CD14-positive monocyte (primary cell): ENCODE results near the gene KRT72. TPM values are rescaled to one million over a fixed set of nuclear protein-coding genes. Genes with fewer than 3 reads are reported as not detected.

Experiments used
- DNase-seq, 3 donors: peaks; one replicate each; pipeline ENCODE4 v3.0.0-alpha.2; 2011 to 2022
- H2AFZ ChIP-seq: 2 replicates; pipeline ENCODE4 v1.6.0; 2012; ENCODE audit warnings: mild to moderate bottlenecking, low read depth, low read length, inconsistent platforms; ENCODE audit not compliant: insufficient read depth, poor library complexity, severe bottlenecking
- H3K27ac ChIP-seq, 2 donors: 1 replicate in 1 of 2; 2 replicates in 1 of 2; pipeline ENCODE4 v1.5.1; 2012 to 2013; ENCODE audit warnings: low read length in 2 of 2, control low read depth in 1 of 2, inconsistent platforms in 1 of 2, low read depth in 1 of 2, mild to moderate bottlenecking in 1 of 2
- H3K27me3 ChIP-seq, 2 donors: one replicate each; pipeline versions ENCODE4 v1.6.0 to v1.6.1; 2011 to 2013; ENCODE audit warnings: low read length in 2 of 2; ENCODE audit not compliant: control insufficient read depth in 2 of 2, insufficient read depth in 2 of 2
- H3K36me3 ChIP-seq, 2 donors: replicated peaks in 1 of 2; 1 replicate in 1 of 2; 2 replicates in 1 of 2; pipeline versions ENCODE4 v1.5.1 to v1.6.1; 2012 to 2013; ENCODE audit warnings: low read length in 2 of 2, control low read depth in 1 of 2, inconsistent platforms in 1 of 2, mild to moderate bottlenecking in 1 of 2; ENCODE audit not compliant: insufficient read depth in 2 of 2, control insufficient read depth in 1 of 2
- H3K4me1 ChIP-seq, 2 donors: 1 replicate in 1 of 2; 2 replicates in 1 of 2; pipeline versions ENCODE4 v1.5.1 to v1.6.1; 2012 to 2013; ENCODE audit warnings: low read length in 2 of 2, control low read depth in 1 of 2, inconsistent platforms in 1 of 2, mild to moderate bottlenecking in 1 of 2, moderate library complexity in 1 of 2; ENCODE audit not compliant: insufficient read depth in 2 of 2, control insufficient read depth in 1 of 2
- H3K4me2 ChIP-seq: replicated peaks from 2 replicates; pipeline ENCODE3; 2012; ENCODE audit warnings: low read length, moderate library complexity, mild to moderate bottlenecking; ENCODE audit not compliant: poor library complexity, severe bottlenecking; ENCODE audit errors: extremely low read depth
- H3K4me3 ChIP-seq, 3 experiments: fragments of 200-600 bp in 1 of 3; sonication (generic) in 1 of 3; replicated peaks in 1 of 3; 1 replicate in 2 of 3; 2 replicates in 1 of 3; pipeline ENCODE4 v1.5.1; 2011 to 2013; ENCODE audit warnings: low read length in 3 of 3, mild to moderate bottlenecking in 3 of 3, control low read depth in 2 of 3, low read depth in 2 of 3, inconsistent platforms in 1 of 3, moderate library complexity in 1 of 3
- H3K79me2 ChIP-seq: 2 replicates; pipeline ENCODE4 v1.6.0; 2012; ENCODE audit warnings: mild to moderate bottlenecking, control low read depth, inconsistent platforms, low read length, moderate library complexity; ENCODE audit not compliant: insufficient read depth
- H3K9ac ChIP-seq: 2 replicates; pipeline ENCODE4 v1.6.0; 2017; ENCODE audit warnings: low read length, mild to moderate bottlenecking; ENCODE audit not compliant: insufficient read depth, poor library complexity, severe bottlenecking
- H3K9me3 ChIP-seq, 2 donors: replicated peaks in 1 of 2; 1 replicate in 1 of 2; 2 replicates in 1 of 2; pipeline versions ENCODE4 v1.5.1 to v1.6.1; 2012 to 2013; ENCODE audit warnings: low read length in 2 of 2, control low read depth in 1 of 2; ENCODE audit not compliant: control insufficient read depth in 1 of 2, insufficient read depth in 1 of 2
- H4K20me1 ChIP-seq: 2 replicates; pipeline ENCODE4 v1.6.0; 2012; ENCODE audit warnings: mild to moderate bottlenecking, low read length, control low read depth, moderate library complexity; ENCODE audit not compliant: insufficient read depth
- H3K27ac Mint-ChIP-seq, 7 donors: one replicate each; pipeline ENCODE4 v1.8.0; 2020; ENCODE audit warnings: mild to moderate bottlenecking in 7 of 7, mixed read lengths in 7 of 7, moderate library complexity in 6 of 7, inconsistent platforms in 2 of 7
- H3K27me3 Mint-ChIP-seq, 3 donors: one replicate each; pipeline ENCODE4 v1.8.0; 2021 to 2022; ENCODE audit warnings: low read depth in 3 of 3, mild to moderate bottlenecking in 3 of 3, mixed read lengths in 3 of 3, moderate library complexity in 3 of 3, inconsistent platforms in 1 of 3
- H3K36me3 Mint-ChIP-seq, 2 donors: one replicate each; pipeline ENCODE4 v1.8.0; 2020; ENCODE audit warnings: mixed read lengths in 2 of 2, inconsistent platforms in 1 of 2, mild to moderate bottlenecking in 1 of 2
- H3K4me1 Mint-ChIP-seq: one replicate; pipeline ENCODE4 v1.8.0; 2020; ENCODE audit warnings: mild to moderate bottlenecking, mixed read lengths
- H3K4me3 Mint-ChIP-seq, 2 donors: one replicate each; pipeline ENCODE4 v1.8.0; 2020; ENCODE audit warnings: mild to moderate bottlenecking in 2 of 2, mixed read lengths in 2 of 2, moderate library complexity in 1 of 2
- H3K9me3 Mint-ChIP-seq, 7 donors: one replicate each; pipeline ENCODE4 v1.8.0; 2020 to 2022; ENCODE audit warnings: mixed read lengths in 7 of 7, mild to moderate bottlenecking in 6 of 7, moderate library complexity in 6 of 7, inconsistent platforms in 2 of 7
- WGBS: methylation state at CpG from one replicate; pipeline ENCODE4 v1.1.5; 2013; ENCODE audit warnings: missing lambda C conversion rate; ENCODE audit not compliant: insufficient coverage; 5-methylcytosine and 5-hydroxymethylcytosine counted together
- intact Hi-C, 2 donors: fragments of 100-400 bp; cut with micrococcal nuclease; formaldehyde crosslinking; loops; one replicate each; pipeline versions ENCODE4 v1.15.0 to v1.15.1; 2023
- polyA plus RNA-seq, 3 donors: library from polyadenylated mRNA; depleted of rRNA in 1 of 3; unstranded in 2 of 3; stranded (reverse) in 1 of 3; fragments of 300-500 nt in 2 of 3; fragments of >200 nt in 1 of 3; fragmentation: Illumina TruSeq in 2 of 3; gene quantifications; 1 replicate in 2 of 3; 2 replicates in 1 of 3; pipeline ENCODE4 v1.2.3, GENCODE V29; 2012 to 2021
- TF ChIP-seq, protein P1 (sequence below): fragments of 200-600 bp; IDR thresholded peaks from one replicate; pipeline ENCODE4 v1.8.0; 2022; ENCODE audit warnings: antibody characterized with exemption, mild to moderate bottlenecking

Gene KRT72
- polyA plus RNA-seq, 3 donors: not detected

- TF ChIP-seq, protein P1, sequence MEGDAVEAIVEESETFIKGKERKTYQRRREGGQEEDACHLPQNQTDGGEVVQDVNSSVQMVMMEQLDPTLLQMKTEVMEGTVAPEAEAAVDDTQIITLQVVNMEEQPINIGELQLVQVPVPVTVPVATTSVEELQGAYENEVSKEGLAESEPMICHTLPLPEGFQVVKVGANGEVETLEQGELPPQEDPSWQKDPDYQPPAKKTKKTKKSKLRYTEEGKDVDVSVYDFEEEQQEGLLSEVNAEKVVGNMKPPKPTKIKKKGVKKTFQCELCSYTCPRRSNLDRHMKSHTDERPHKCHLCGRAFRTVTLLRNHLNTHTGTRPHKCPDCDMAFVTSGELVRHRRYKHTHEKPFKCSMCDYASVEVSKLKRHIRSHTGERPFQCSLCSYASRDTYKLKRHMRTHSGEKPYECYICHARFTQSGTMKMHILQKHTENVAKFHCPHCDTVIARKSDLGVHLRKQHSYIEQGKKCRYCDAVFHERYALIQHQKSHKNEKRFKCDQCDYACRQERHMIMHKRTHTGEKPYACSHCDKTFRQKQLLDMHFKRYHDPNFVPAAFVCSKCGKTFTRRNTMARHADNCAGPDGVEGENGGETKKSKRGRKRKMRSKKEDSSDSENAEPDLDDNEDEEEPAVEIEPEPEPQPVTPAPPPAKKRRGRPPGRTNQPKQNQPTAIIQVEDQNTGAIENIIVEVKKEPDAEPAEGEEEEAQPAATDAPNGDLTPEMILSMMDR: no peak
- Mint-ChIP-seq H3K9me3 (no peaks in the 10 kb centered on the region), H3K27ac (no peak overlapping the region), H3K4me3 (no peak overlapping the region), H3K4me1 (no peaks in the 10 kb centered on the region), H3K36me3 (no peaks in the 10 kb centered on the region), H3K27me3 (peaks cover 2 to 9% (median 7%) of the 10 kb centered on the region in 3 donors)
- no peak overlapping the region for H3K4me3 ChIP-seq
- H3K79me2 ChIP-seq: no peaks in the 10 kb centered on the region
- no peak overlapping the region for H3K27ac ChIP-seq
- DNase-seq: no peak
- no peaks in the 10 kb centered on the region for H3K36me3 ChIP-seq
- H3K4me1 ChIP-seq: no peaks in the 10 kb centered on the region
- WGBS: 79% methylated on average over 6 of the region's 8 CpGs
- no peak overlapping the region for H3K4me2 ChIP-seq
- H2AFZ ChIP-seq: no peak overlapping the region
- no peak overlapping the region for H3K9ac ChIP-seq
- H3K9me3 ChIP-seq: no peaks in the 10 kb centered on the region
- no peaks in the 10 kb centered on the region for H4K20me1 ChIP-seq
- H3K27me3 ChIP-seq: peaks cover 2 to 4% of the 10 kb centered on the region in 2 donors
- intact Hi-C loops: no loop called here
Measured at GRCh38 chr12:52566847-52567291, 34.4 kb downstream of the KRT72 start.

GRCh38 chr12:52564582-52564981 lies 36.7 kb downstream of the KRT72 start:
- WGBS: 100% methylated on average over 1 of the region's 1 CpG

More at GRCh38 chr12:52564582-52564981, 36.7 kb downstream of the KRT72 start:
- Mint-ChIP-seq H3K4me3 (no peak overlapping the region), H3K36me3 (no peaks in the 10 kb centered on the region), H3K27ac (no peak overlapping the region), H3K27me3 (peaks cover 2 to 15% (median 12%) of the 10 kb centered on the region in 3 donors), H3K4me1 (no peaks in the 10 kb centered on the region), H3K9me3 (no peaks in the 10 kb centered on the region)
- intact Hi-C loops: no loop called here
- peaks cover 2 to 4% of the 10 kb centered on the region in 2 donors for H3K27me3 ChIP-seq
- DNase-seq: no peak
- H4K20me1 ChIP-seq: no peaks in the 10 kb centered on the region
- H3K36me3 ChIP-seq: no peaks in the 10 kb centered on the region
- no peaks in the 10 kb centered on the region for H3K79me2 ChIP-seq
- H3K4me1 ChIP-seq: no peaks in the 10 kb centered on the region
- TF ChIP-seq, protein P1: no peak
- no peak overlapping the region for H3K9ac ChIP-seq
- no peaks in the 10 kb centered on the region for H3K9me3 ChIP-seq
- no peak overlapping the region for H3K4me3 ChIP-seq
- H3K4me2 ChIP-seq: no peak overlapping the region
- no peak overlapping the region for H2AFZ ChIP-seq
- H3K27ac ChIP-seq: no peak overlapping the region
